ENCODE measurements around the gene CERS6. TPM values are rescaled to one million over a fixed set of nuclear protein-coding genes. Genes with fewer than 3 reads are reported as not detected.
A peak's percentile ranks its signal among the peaks of the same experiment; 100 is the strongest.

Gene CERS6
- total RNA-seq, 1 donor from 2014 or later = 66.5 TPM

DNA sequence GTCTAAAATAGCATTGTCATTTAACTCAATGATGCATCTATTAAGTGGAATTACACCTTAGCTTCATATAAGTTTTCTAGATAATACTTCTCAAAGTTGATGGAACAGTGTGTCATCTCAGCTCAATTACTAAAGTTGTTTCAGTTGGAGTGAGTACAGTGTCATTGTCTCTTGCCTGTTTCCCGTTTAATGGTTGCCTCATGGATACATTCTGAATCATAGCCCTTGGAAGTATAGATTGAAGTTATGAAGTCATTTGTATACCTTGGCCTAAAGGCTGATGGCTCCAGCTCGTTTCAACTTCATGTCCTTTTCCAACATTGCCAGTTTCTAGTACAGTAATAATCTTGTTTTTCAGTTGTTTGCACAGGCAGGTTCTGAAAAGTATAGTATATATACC is 215.9 kb downstream of the CERS6 start:
- Mint-ChIP-seq H3K27me3 (ENCODE audit: low read depth) (no peaks in the 10 kb centered on the region), H3K27ac (no peak overlapping the region), H3K36me3 (peaks cover 11% of the 10 kb centered on the region), H3K4me1 (peaks cover 14% of the 10 kb centered on the region), H3K9me3 (no peaks in the 10 kb centered on the region), H3K4me3 (no peak overlapping the region)
- DNase-seq (ENCODE audit: low spot score in 2 of 2, unreplicated experiment in 2 of 2) = no peak
- TF ChIP-seq, protein P1, sequence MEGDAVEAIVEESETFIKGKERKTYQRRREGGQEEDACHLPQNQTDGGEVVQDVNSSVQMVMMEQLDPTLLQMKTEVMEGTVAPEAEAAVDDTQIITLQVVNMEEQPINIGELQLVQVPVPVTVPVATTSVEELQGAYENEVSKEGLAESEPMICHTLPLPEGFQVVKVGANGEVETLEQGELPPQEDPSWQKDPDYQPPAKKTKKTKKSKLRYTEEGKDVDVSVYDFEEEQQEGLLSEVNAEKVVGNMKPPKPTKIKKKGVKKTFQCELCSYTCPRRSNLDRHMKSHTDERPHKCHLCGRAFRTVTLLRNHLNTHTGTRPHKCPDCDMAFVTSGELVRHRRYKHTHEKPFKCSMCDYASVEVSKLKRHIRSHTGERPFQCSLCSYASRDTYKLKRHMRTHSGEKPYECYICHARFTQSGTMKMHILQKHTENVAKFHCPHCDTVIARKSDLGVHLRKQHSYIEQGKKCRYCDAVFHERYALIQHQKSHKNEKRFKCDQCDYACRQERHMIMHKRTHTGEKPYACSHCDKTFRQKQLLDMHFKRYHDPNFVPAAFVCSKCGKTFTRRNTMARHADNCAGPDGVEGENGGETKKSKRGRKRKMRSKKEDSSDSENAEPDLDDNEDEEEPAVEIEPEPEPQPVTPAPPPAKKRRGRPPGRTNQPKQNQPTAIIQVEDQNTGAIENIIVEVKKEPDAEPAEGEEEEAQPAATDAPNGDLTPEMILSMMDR (IDR thresholded peaks at IDR 0.05; ENCODE audit: unreplicated experiment) = no peak

DNA sequence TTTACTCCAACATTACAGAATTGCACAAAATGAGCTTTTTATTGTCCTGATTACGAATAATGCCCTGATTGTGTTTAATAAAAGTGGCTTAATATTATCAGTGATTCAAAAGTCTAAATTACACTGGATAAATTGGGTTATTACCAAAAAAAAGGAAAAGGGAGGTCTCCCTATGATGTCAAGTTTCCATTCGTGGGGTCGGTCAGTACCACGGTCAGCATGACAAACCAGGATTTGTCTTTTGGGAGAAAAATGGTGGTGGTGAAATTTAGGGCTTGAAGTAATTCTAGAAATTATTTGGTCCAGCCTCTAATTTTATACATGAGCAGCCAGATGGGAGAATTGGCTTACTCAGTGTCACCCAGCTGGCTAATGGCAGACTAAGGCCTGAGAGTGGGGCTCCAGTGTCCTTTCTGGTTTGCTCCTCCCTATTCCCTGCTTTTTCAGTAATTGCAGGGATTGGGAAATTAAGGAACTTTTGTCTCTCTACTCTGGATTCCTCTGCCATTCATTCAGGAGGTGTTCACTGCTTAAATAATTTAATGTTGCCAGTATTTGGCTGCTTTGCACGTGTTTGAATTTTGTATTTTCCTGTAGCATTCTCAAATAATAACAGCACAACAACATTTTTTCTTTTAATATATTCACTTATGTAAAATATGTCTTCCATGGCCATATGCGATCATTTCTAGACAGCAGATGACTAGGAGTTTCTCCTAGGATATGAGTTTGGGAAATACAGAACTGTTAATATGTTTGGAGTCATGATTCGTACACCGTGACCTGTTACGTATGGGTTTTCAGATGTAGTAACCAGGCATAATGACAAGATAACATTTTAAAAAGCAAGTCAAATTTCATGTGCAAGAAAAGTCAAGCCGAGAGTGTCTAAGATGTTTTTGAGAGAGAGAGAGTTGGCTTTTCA is 217.5 kb downstream of the CERS6 start:
- TF ChIP-seq, protein P1 (IDR thresholded peaks at IDR 0.05; ENCODE audit: unreplicated experiment) = no peak
- Mint-ChIP-seq H3K27me3 (ENCODE audit: low read depth) (no peaks in the 10 kb centered on the region), H3K36me3 (peaks cover 20% of the 10 kb centered on the region), H3K9me3 (no peaks in the 10 kb centered on the region), H3K27ac (no peak overlapping the region), H3K4me1 (peaks cover 6% of the 10 kb centered on the region), H3K4me3 (no peak overlapping the region)
- no peak for DNase-seq (ENCODE audit: low spot score in 2 of 2, unreplicated experiment in 2 of 2)

DNA sequence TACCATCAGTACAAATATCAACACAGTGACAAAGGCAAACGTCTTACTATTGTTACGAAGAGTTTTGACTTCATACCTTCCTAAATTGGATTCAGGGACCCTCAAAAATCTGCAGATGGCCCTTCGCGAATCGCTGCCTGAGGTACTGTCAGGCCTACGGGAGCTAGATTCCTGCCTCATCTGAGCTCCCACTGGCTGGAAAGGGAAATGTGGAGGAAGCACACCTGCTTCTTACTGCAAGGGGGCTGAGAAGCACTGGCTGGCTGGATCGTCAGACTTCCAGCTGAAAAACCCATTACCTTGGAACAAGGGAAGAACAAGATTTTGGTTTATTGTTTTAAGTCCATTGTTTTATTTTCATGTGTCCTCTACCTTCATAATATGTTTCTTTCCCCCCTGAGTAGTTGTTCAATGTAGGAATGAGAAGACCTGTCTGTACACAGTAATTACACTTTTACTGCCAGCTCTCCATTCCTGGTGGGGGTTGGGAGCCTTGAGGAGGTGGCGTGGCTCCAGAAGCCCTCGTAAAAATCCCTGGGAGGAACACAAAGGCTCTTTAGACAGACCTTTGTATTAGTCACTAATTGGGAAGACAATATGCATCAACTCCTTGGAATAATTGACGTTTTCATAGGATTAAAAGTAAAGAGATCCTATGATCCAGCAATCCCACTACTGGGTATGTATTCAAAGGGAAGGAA is 222.2 kb downstream of the CERS6 start:
- Mint-ChIP-seq H3K9me3 (no peaks in the 10 kb centered on the region), H3K27ac (no peak overlapping the region), H3K36me3 (peaks cover 20% of the 10 kb centered on the region), H3K4me1 (peaks cover 12% of the 10 kb centered on the region), H3K4me3 (no peak overlapping the region), H3K27me3 (ENCODE audit: low read depth) (no peaks in the 10 kb centered on the region)
- DNase-seq (ENCODE audit: low spot score in 2 of 2, unreplicated experiment in 2 of 2) = no peak
- TF ChIP-seq, protein P1 (IDR thresholded peaks at IDR 0.05; ENCODE audit: unreplicated experiment) = no peak

DNA sequence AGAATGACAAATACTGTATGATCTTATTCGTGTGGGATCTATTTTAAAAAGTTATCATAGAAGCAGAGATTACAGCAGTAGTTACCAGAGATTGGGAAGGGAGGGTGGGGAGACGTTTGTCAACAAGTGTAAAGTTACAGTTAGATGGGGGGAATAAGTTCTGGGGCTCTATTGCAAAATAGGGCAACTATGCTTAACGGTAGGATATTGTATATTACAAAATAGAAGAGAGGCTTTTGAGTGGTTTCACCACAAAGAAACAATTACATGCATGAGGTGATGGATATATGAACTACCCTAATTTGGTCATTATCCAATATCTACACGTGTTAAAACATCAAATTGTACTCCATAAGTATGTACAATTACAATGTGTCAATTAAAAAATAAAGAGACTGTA is 223.0 kb downstream of the CERS6 start:
- Mint-ChIP-seq H3K27ac (no peak overlapping the region), H3K27me3 (ENCODE audit: low read depth) (no peaks in the 10 kb centered on the region), H3K4me3 (no peak overlapping the region), H3K9me3 (no peaks in the 10 kb centered on the region), H3K36me3 (peaks cover 20% of the 10 kb centered on the region), H3K4me1 (peaks cover 12% of the 10 kb centered on the region)
- DNase-seq (ENCODE audit: low spot score in 2 of 2, unreplicated experiment in 2 of 2) = no peak
- TF ChIP-seq, protein P1 (IDR thresholded peaks at IDR 0.05; ENCODE audit: unreplicated experiment) = no peak

DNA sequence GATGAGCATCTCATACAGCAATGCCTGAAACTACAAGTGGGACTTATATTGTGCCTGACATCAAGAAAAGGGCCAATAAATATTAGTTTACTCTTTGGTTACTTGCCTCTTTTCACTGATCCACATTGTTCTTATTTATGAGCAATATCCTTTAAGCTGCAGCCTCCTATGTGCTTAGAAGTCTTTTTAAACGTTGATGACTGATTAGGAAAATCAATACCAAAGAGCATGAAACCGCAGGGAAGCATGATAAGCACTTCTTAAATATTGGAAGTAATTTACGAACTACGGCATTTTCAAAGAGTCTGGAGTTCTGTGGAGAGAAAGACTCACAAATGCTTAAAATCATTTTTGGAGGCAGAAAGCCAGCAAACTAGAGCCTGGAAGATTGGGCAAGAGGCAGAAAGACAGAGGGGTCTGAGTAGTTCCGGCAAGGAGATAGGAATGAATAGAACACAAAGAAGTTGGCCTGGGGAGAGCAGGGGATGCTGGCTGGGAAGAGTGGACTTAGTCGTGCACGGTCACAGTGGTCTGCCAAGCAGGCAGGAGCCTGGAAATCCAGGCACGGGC is 223.8 kb downstream of the CERS6 start:
- Mint-ChIP-seq H3K4me3 (no peak overlapping the region), H3K27me3 (ENCODE audit: low read depth) (no peaks in the 10 kb centered on the region), H3K36me3 (peaks cover 20% of the 10 kb centered on the region), H3K4me1 (peaks cover 15% of the 10 kb centered on the region), H3K27ac (peak overlapping the region; percentile 55), H3K9me3 (no peaks in the 10 kb centered on the region)
- no peak for DNase-seq (ENCODE audit: low spot score in 2 of 2, unreplicated experiment in 2 of 2)
- TF ChIP-seq, protein P1 (IDR thresholded peaks at IDR 0.05; ENCODE audit: unreplicated experiment) = no peak
